HEK293 (cell line): ENCODE data around the gene KRTAP4-16.
"Not testable (repeated sequence)": the region's sequence is repeated elsewhere in the genome, so short reads cannot be mapped to it uniquely, and the experiment has no call there.

ENCODE experiments used
- CTCF ChIA-PET: fragments of 350-600 bp; formaldehyde crosslinking; extraction: SDS; loops from one replicate; lab custom pipeline; 2021; ENCODE audit warnings: antibody characterized with exemption; lab: Yijun Ruan, JAX
- POLR2A ChIA-PET: fragments of 300-600 bp; formaldehyde crosslinking; extraction: SDS; loops from one replicate; lab custom pipeline; 2020; ENCODE audit warnings: antibody characterized with exemption, inconsistent platforms; lab: Yijun Ruan, JAX
- H3K27ac ChIP-seq: fragments of 200-500 bp; sonication (Bioruptor generic); 2 replicates; pipeline ENCODE4 v1.5.1; 2014; ENCODE audit warnings: low read depth, low read length, control low read depth, inconsistent platforms; ENCODE audit errors: extremely low read depth
- H3K36me3 ChIP-seq, 2 experiments: fragments of 200-500 bp in 1 of 2; sonication (Bioruptor generic) in 1 of 2; 1 replicate in 1 of 2; 2 replicates in 1 of 2; pipeline ENCODE4 v1.5.1; 2014 to 2017; ENCODE audit warnings: inconsistent platforms in 2 of 2, low read length in 2 of 2; ENCODE audit not compliant: control insufficient read depth in 2 of 2, insufficient read depth in 1 of 2
- H3K4me1 ChIP-seq: fragments of 200-500 bp; sonication (Bioruptor generic); 2 replicates; pipeline ENCODE4 v1.5.1; 2014; ENCODE audit warnings: mild to moderate bottlenecking, low read length, inconsistent platforms; ENCODE audit not compliant: control insufficient read depth, insufficient read depth
- H3K4me3 ChIP-seq: 2 replicates; pipeline ENCODE4 v1.5.1; 2011; ENCODE audit warnings: low read depth, mild to moderate bottlenecking, control low read depth, low read length, moderate library complexity
- H3K9me3 ChIP-seq: fragments of 200-500 bp; sonication (Bioruptor generic); 2 replicates; pipeline ENCODE4 v1.5.1; 2014; ENCODE audit warnings: low read depth, low read length, inconsistent platforms; ENCODE audit not compliant: control insufficient read depth, insufficient read depth
- KLF8 ChIP-seq: fragments of 450-650 bp; formaldehyde crosslinking; IDR thresholded peaks from 2 replicates; pipeline ENCODE4 v1.5.1; 2016; ENCODE audit warnings: missing biosample characterization, missing genetic modification characterization
- ZIC2 ChIP-seq: fragments of 450-650 bp; formaldehyde crosslinking; IDR thresholded peaks from 2 replicates; pipeline ENCODE4 v1.5.1; 2016; ENCODE audit warnings: missing biosample characterization, missing genetic modification characterization
- ZNF10 ChIP-seq: fragments of 450-650 bp; formaldehyde crosslinking; IDR thresholded peaks from 2 replicates; pipeline ENCODE4 v1.5.1; 2017; ENCODE audit warnings: missing biosample characterization, missing genetic modification characterization
- ZNF146 ChIP-seq: fragments of 450-650 bp; formaldehyde crosslinking; IDR thresholded peaks from 2 replicates; pipeline ENCODE4 v1.5.1; 2016; ENCODE audit warnings: missing biosample characterization, missing genetic modification characterization
- ZNF174 ChIP-seq: fragments of 450-650 bp; formaldehyde crosslinking; IDR thresholded peaks from 2 replicates; pipeline ENCODE4 v1.5.0; 2017; ENCODE audit warnings: missing biosample characterization, mild to moderate bottlenecking, missing genetic modification characterization
- ZNF223 ChIP-seq: fragments of 450-650 bp; formaldehyde crosslinking; IDR thresholded peaks from 2 replicates; pipeline ENCODE4 v1.5.1; 2016; ENCODE audit warnings: missing biosample characterization, missing genetic modification characterization
- ZNF24 ChIP-seq: fragments of 450-650 bp; formaldehyde crosslinking; IDR thresholded peaks from 2 replicates; pipeline ENCODE4 v1.5.1; 2016; ENCODE audit warnings: missing biosample characterization, missing genetic modification characterization
- ZNF280D ChIP-seq: fragments of 450-650 bp; formaldehyde crosslinking; IDR thresholded peaks from 2 replicates; pipeline ENCODE4 v1.5.1; 2016; ENCODE audit warnings: missing biosample characterization, missing genetic modification characterization
- ZNF391 ChIP-seq: fragments of 450-650 bp; formaldehyde crosslinking; IDR thresholded peaks from 2 replicates; pipeline ENCODE4 v1.5.1; 2016; ENCODE audit warnings: low read depth, missing biosample characterization, missing genetic modification characterization, borderline replicate concordance
- ZNF555 ChIP-seq: fragments of 450-650 bp; formaldehyde crosslinking; conservative IDR thresholded peaks from 2 replicates; pipeline ENCODE4 v1.5.1; 2017; ENCODE audit warnings: missing biosample characterization, mild to moderate bottlenecking, missing genetic modification characterization, inconsistent platforms
- ZNF626 ChIP-seq: fragments of 450-650 bp; sonication (Bioruptor Pico); formaldehyde crosslinking; IDR thresholded peaks from 2 replicates; pipeline ENCODE4 v1.5.1; 2018; ENCODE audit warnings: missing biosample characterization, missing genetic modification characterization, inconsistent platforms
- ZNF785 ChIP-seq: fragments of 450-650 bp; formaldehyde crosslinking; IDR thresholded peaks from 2 replicates; pipeline ENCODE4 v1.5.1; 2016; ENCODE audit warnings: missing biosample characterization, missing genetic modification characterization

KRTAP4-16 gene

DNA sequence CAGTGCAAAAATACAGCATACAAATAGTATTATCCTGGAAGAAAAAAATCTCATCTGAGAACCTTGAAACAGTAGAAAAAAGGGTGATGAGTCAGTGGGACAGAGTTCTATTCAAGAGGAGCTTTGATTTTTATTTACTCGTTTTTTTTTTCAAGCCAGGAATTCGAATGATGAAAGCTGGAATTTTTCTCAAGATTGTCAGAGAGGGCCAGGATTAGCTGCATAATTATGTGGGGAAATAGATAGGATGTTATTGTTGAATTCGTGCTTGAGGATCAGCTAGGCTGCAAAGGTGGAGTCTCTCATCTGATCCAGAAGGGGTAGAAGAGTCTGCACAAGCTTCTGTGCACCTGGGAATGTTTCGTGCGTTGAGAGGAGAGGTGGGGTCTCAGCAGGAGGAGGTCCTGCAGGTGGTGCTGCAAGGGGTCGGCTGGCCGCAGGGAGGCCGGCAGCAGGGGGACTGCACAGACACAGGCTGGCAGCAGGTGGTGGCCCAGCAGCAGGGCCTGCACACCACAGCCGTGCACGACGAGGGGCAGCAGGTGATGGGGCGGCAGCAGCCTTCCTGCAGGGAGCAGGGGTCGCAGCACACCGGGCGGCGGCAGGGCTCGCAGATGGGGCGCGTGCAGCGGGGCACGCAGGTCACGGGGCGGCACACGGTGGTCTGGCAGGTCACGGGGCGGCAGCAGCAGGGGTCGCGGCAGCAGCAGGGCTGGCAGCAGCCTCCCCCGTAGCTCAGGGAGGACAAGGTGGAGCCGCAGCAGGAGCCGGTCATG, 42.5 kb downstream of the KRTAP4-16 start:
- H3K27ac ChIP-seq, POLR2A ChIA-PET, H3K36me3 ChIP-seq, H3K4me1 ChIP-seq, H3K4me3 ChIP-seq, H3K9me3 ChIP-seq: not testable (repeated sequence)
- CTCF ChIA-PET, result interaction anchor here (0.6 to 1.3 kb wide), 5 partner anchors 13 to 1008 kb away, joined by 4 to 6 read pairs (median 4); no protein-coding TSS in a partner anchor
- TF ChIP-seq ZIC2 (tag by site-specific recombination), result peak; percentile 27; the same call in 1 of the 2 replicates

GRCh38 chr17:41058741-41059140, 43.3 kb downstream of the KRTAP4-16 start:
- Histone ChIP-seq H3K36me3 (no peaks in the 10 kb centered on the region), H3K4me3 (no peak overlapping the region), H3K9me3 (no peaks in the 10 kb centered on the region), H3K4me1 (no peaks in the 10 kb centered on the region), H3K27ac (no peak overlapping the region)
- TF ChIP-seq KLF8 (tag by site-specific recombination) (no peak), ZNF10 (tag by site-specific recombination) (no peak), ZNF626 (tag by site-specific recombination) (no peak), ZNF391 (tag by site-specific recombination) (no peak), ZNF24 (tag by site-specific recombination) (no peak), ZNF785 (tag by site-specific recombination) (no peak), ZNF174 (tag by site-specific recombination) (no peak)
- ChIA-PET CTCF (interaction anchor here (0.6 to 0.7 kb wide), 4 partner anchors 17 to 1009 kb away, joined by 4 to 6 read pairs (median 4); no protein-coding TSS in a partner anchor), POLR2A (no interaction called here)

DNA sequence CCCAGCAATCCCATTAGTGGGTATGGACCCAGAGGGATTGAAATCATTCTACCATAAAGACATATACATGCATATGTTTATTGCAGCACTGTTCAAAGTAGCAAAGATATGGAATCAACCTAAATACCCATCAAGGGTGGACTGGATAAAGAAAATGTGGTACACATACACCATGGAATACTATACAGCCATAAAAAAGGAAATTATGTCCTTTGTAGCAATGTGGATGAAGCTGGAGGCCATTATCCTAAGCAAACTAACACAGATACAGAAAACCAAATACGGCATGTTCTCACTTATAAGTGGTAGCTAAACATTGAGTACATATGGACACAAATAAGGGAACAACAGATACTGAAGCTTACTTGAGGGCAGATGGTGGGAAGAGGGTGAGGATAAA, 44.5 kb downstream of the KRTAP4-16 start:
- no peaks in the 10 kb centered on the region for H3K4me1 ChIP-seq
- H3K9me3 ChIP-seq, result no peaks in the 10 kb centered on the region
- ChIA-PET POLR2A (no interaction called here), CTCF (no interaction called here)
- TF ChIP-seq ZNF280D (tag by site-specific recombination), result 0 out of 2 replicates have a peak, but pooled peaks have one; percentile 63
- TF ChIP-seq ZNF223 (tag by site-specific recombination), result no peak
- peak; percentile 94 for TF ChIP-seq ZNF146 (tag by site-specific recombination)
- TF ChIP-seq ZNF555 (tag by site-specific recombination), result no peak
- TF ChIP-seq, all 188 proteins: peak for 2
- H3K36me3 ChIP-seq, result no peaks in the 10 kb centered on the region
- H3K4me3 ChIP-seq, result no peak overlapping the region
- no peak overlapping the region for H3K27ac ChIP-seq

- H3K27ac ChIP-seq, POLR2A ChIA-PET, H3K4me3 ChIP-seq, H3K4me1 ChIP-seq, H3K9me3 ChIP-seq, H3K36me3 ChIP-seq, CTCF ChIA-PET: not testable (repeated sequence)
Measured at GRCh38 chr17:41055130-41055529, 46.9 kb downstream of the KRTAP4-16 start, which contains the start of gene KRTAP2-2. Gene KRTAP2-2, minus strand, starts transcription at chr17:41055230. Its CDS starts 19 bp downstream, at chr17:41055211.
